PC-3 (cell line): ENCODE measurements around the gene SERGEF. TPM values are rescaled to one million over a fixed set of nuclear protein-coding genes. Genes with fewer than 3 reads are reported as not detected.

Experiments used
- ATAC-seq: fragments of 200-7000 bp; cut with Tn5 transposase; 2 replicates; pipeline ENCODE4 v1.9.1; 2020; ENCODE audit warnings: mild to moderate bottlenecking, moderate library complexity
- BruUV-seq: library from RNA; stranded (reverse); fragments of 400-500 nt; replicated peaks from 2 replicates; lab custom pipeline; 2021; lab: Mats Ljungman, UMichigan
- CTCF ChIA-PET: fragments of 300-600 bp; sonication (Branson Sonifier 250); formaldehyde crosslinking; loops from one replicate; lab custom pipeline; 2022; ENCODE audit warnings: antibody characterized with exemption; lab: Charles Lee
- POLR2A ChIA-PET: fragments of 300-600 bp; sonication (Branson Sonifier 250); formaldehyde crosslinking; loops from one replicate; lab custom pipeline; 2022; ENCODE audit warnings: antibody characterized with exemption; ENCODE audit not compliant: unreplicated experiment; lab: Charles Lee
- DNase-seq: peaks from one replicate; pipeline ENCODE4 v3.0.0-alpha.2; 2015
- H2AFZ ChIP-seq: fragments of 300-600 bp; sonication (generic); 2 replicates; pipeline ENCODE4 v1.6.0; 2016; ENCODE audit warnings: antibody characterized with exemption, low read length
- H3F3A ChIP-seq: fragments of 300-600 bp; sonication (generic); one replicate; pipeline ENCODE4 v1.6.0; 2017; ENCODE audit warnings: antibody characterized with exemption, low read length, control low read depth, mild to moderate bottlenecking; ENCODE audit not compliant: unreplicated experiment
- H3K27ac ChIP-seq: fragments of 300-600 bp; sonication (generic); 2 replicates; pipeline ENCODE4 v1.5.1; 2016; ENCODE audit warnings: mild to moderate bottlenecking, low read length
- H3K27me3 ChIP-seq: fragments of 300-600 bp; sonication (generic); 2 replicates; pipeline ENCODE4 v1.6.1; 2016; ENCODE audit warnings: low read length, mixed read lengths
- H3K36me3 ChIP-seq: fragments of 300-600 bp; sonication (generic); 2 replicates; pipeline ENCODE4 v1.6.1; 2016; ENCODE audit warnings: low read depth, mixed run types, low read length, mixed read lengths
- H3K4me1 ChIP-seq: fragments of 300-600 bp; sonication (generic); 2 replicates; pipeline ENCODE4 v1.5.1; 2016; ENCODE audit warnings: low read length; ENCODE audit not compliant: insufficient read depth
- H3K4me2 ChIP-seq: fragments of 300-600 bp; sonication (generic); 2 replicates; pipeline ENCODE4 v1.6.0; 2016; ENCODE audit warnings: low read length
- H3K4me3 ChIP-seq: fragments of 300-600 bp; sonication (generic); 2 replicates; pipeline ENCODE4 v1.5.1; 2016; ENCODE audit warnings: mild to moderate bottlenecking, low read length, mixed read lengths
- H3K79me2 ChIP-seq: fragments of 300-600 bp; sonication (generic); 2 replicates; pipeline ENCODE4 v1.6.1; 2017; ENCODE audit warnings: low read length, mixed read lengths
- H3K9ac ChIP-seq: fragments of 300-600 bp; sonication (generic); 2 replicates; pipeline ENCODE4 v1.6.0; 2016; ENCODE audit warnings: mild to moderate bottlenecking, low read length
- H3K9me2 ChIP-seq: fragments of 300-600 bp; sonication (generic); replicated peaks from 2 replicates; pipeline ENCODE4 v1.6.1; 2016; ENCODE audit warnings: mixed run types, low read length, mixed read lengths
- H3K9me3 ChIP-seq: fragments of 300-600 bp; sonication (generic); 2 replicates; pipeline ENCODE4 v1.6.1; 2016; ENCODE audit warnings: low read length, mixed read lengths
- H4K20me1 ChIP-seq: fragments of 300-600 bp; sonication (generic); 2 replicates; pipeline ENCODE4 v1.6.1; 2016; ENCODE audit warnings: low read length, mixed read lengths
- CTCF ChIP-seq: fragments of 300-600 bp; sonication (generic); conservative IDR thresholded peaks from 2 replicates; pipeline ENCODE4 v1.5.1; 2017; ENCODE audit warnings: antibody characterized with exemption, low read depth, mild to moderate bottlenecking, low read length
- EZH2 ChIP-seq: fragments of 300-600 bp; sonication (generic); IDR thresholded peaks from one replicate; pipeline ENCODE4 v1.6.1; 2017; ENCODE audit warnings: antibody characterized with exemption, mild to moderate bottlenecking, low read length; ENCODE audit not compliant: unreplicated experiment
- EZH2phosphoT487 ChIP-seq: fragments of 300-600 bp; sonication (generic); IDR thresholded peaks from 2 replicates; pipeline ENCODE4 v1.6.1; 2018; ENCODE audit warnings: mild to moderate bottlenecking, antibody characterized with exemption, low read length, borderline replicate concordance
- intact Hi-C: fragments of 100-400 bp; cut with micrococcal nuclease; formaldehyde crosslinking; loops from 2 replicates; pipeline ENCODE4 v1.9.0; 2023
- total RNA-seq: library from RNA; depleted of rRNA; stranded (reverse); fragments of >200 nt; gene quantifications from 2 replicates; pipeline ENCODE4 v1.2.3, GENCODE V29; 2014

SERGEF gene
- total RNA-seq, 1 experiment from 2014 or later, result 13.7 TPM

GRCh38 chr11:17743026-17743807, 269.6 kb downstream of the SERGEF start:
- ChIA-PET POLR2A (no interaction called here), CTCF (no interaction called here)
- no peak overlapping the region for H3K4me3 ChIP-seq
- H4K20me1 ChIP-seq, result no peaks in the 10 kb centered on the region
- ATAC-seq, result no peak
- H3K4me2 ChIP-seq, result 0 out of 2 replicates have a peak overlapping the region, but pooled peaks have one; percentile 42
- no peaks in the 10 kb centered on the region for H3K9me3 ChIP-seq
- no peaks in the 10 kb centered on the region for H3K27me3 ChIP-seq
- peaks cover 15% of the 10 kb centered on the region for H3K4me1 ChIP-seq
- no peak overlapping the region for H3K9ac ChIP-seq
- no peaks in the 10 kb centered on the region for H3K36me3 ChIP-seq
- TF ChIP-seq CTCF, result no peak
- H3F3A ChIP-seq, result no peaks in the 10 kb centered on the region
- no peak for DNase-seq
- no peaks in the 10 kb centered on the region for H3K9me2 ChIP-seq
- BruUV-seq, result no TSS peak
- intact Hi-C loops, result no loop called here
- H2AFZ ChIP-seq, result no peak overlapping the region
- H3K27ac ChIP-seq, result no peak overlapping the region
- H3K79me2 ChIP-seq, result no peaks in the 10 kb centered on the region

GRCh38 chr11:17742019-17742418, 270.8 kb downstream of the SERGEF start:
- no peak overlapping the region for H3K27ac ChIP-seq
- no peaks in the 10 kb centered on the region for H3K9me3 ChIP-seq
- intact Hi-C loops, result no loop called here
- no peak overlapping the region for H3K4me3 ChIP-seq
- H3K9ac ChIP-seq, result no peak overlapping the region
- BruUV-seq, result no TSS peak
- H4K20me1 ChIP-seq, result no peaks in the 10 kb centered on the region
- DNase-seq (no peak), ATAC-seq (no peak)
- no peaks in the 10 kb centered on the region for H3K9me2 ChIP-seq
- ChIA-PET POLR2A (no interaction called here), CTCF (no interaction called here)
- no peak overlapping the region for H3K4me2 ChIP-seq
- H3K36me3 ChIP-seq, result no peaks in the 10 kb centered on the region
- no peaks in the 10 kb centered on the region for H3K79me2 ChIP-seq
- H2AFZ ChIP-seq, result no peak overlapping the region
- H3K4me1 ChIP-seq, result peaks cover 15% of the 10 kb centered on the region
- H3F3A ChIP-seq, result no peaks in the 10 kb centered on the region
- TF ChIP-seq CTCF (no peak), EZH2phosphoT487 (no peak), EZH2 (no peak)
- no peaks in the 10 kb centered on the region for H3K27me3 ChIP-seq

GRCh38 chr11:17741487-17741886, 271.4 kb downstream of the SERGEF start:
- Histone ChIP-seq H3K9ac (no peak overlapping the region), H3K9me3 (no peaks in the 10 kb centered on the region), H3K4me1 (peaks cover 15% of the 10 kb centered on the region), H2AFZ (no peak overlapping the region), H3K9me2 (no peaks in the 10 kb centered on the region), H3F3A (no peaks in the 10 kb centered on the region), H4K20me1 (no peaks in the 10 kb centered on the region), H3K27me3 (no peaks in the 10 kb centered on the region), H3K36me3 (no peaks in the 10 kb centered on the region), H3K79me2 (no peaks in the 10 kb centered on the region), H3K27ac (no peak overlapping the region), H3K4me2 (no peak overlapping the region), H3K4me3 (no peak overlapping the region)
- ATAC-seq (no peak), DNase-seq (no peak)
- TF ChIP-seq EZH2 (no peak), CTCF (no peak), EZH2phosphoT487 (no peak)
- no TSS peak for BruUV-seq
- ChIA-PET CTCF (no interaction called here), POLR2A (no interaction called here)
- intact Hi-C loops, result no loop called here
